H1 (cell line): ENCODE data around the gene DIP2C. TPM values are rescaled to one million over a fixed set of nuclear protein-coding genes. Genes with fewer than 3 reads are reported as not detected.

Experiments used
- CTCF ChIA-PET: fragments of 300-600 bp; sonication (Branson Sonifier 250); formaldehyde crosslinking; loops from one replicate; lab custom pipeline; 2021; ENCODE audit not compliant: partially characterized antibody; lab: Charles Lee
- POLR2A ChIA-PET: fragments of 300-600 bp; sonication (Branson Sonifier 250); formaldehyde crosslinking; loops from one replicate; lab custom pipeline; 2021; ENCODE audit warnings: inconsistent platforms; ENCODE audit not compliant: partially characterized antibody; lab: Charles Lee
- DNase-seq, 2 experiments: peaks; one replicate each; pipeline versions ENCODE4 v3.0.0 to v3.0.0-alpha.2; 2010 to 2022; ENCODE audit warnings: low spot score in 2 of 2, low read depth in 1 of 2, mixed read lengths in 1 of 2
- FAIRE-seq: peaks from 2 replicates; lab custom pipeline; 2011; peaks lifted over from hg19 to GRCh38; lab: Jason Lieb, UNC
- H2AFZ ChIP-seq: 2 replicates; pipeline ENCODE4 v1.8.1; 2012; ENCODE audit warnings: low read length, inconsistent platforms
- H2AK5ac ChIP-seq: 2 replicates; pipeline ENCODE4 v1.6.1; 2013; ENCODE audit warnings: low read depth, low read length
- H2BK120ac ChIP-seq: replicated peaks from 2 replicates; pipeline ENCODE3; 2013; ENCODE audit warnings: low read depth, low read length, inconsistent platforms
- H2BK12ac ChIP-seq: 2 replicates; pipeline ENCODE4 v1.6.1; 2013; ENCODE audit warnings: low read depth, low read length
- H2BK15ac ChIP-seq: 2 replicates; pipeline ENCODE4 v1.6.1; 2013; ENCODE audit warnings: low read length
- H2BK20ac ChIP-seq: 2 replicates; pipeline ENCODE4 v1.6.1; 2013; ENCODE audit warnings: low read length
- H2BK5ac ChIP-seq: 2 replicates; pipeline ENCODE4 v1.6.1; 2013; ENCODE audit warnings: low read depth, low read length
- H3K14ac ChIP-seq: 2 replicates; pipeline ENCODE4 v1.6.1; 2013; ENCODE audit warnings: inconsistent platforms; ENCODE audit not compliant: insufficient read length
- H3K18ac ChIP-seq: 2 replicates; pipeline ENCODE4 v1.6.1; 2013; ENCODE audit warnings: low read length; ENCODE audit errors: extremely low read depth
- H3K23ac ChIP-seq: 2 replicates; pipeline ENCODE4 v1.6.1; 2013; ENCODE audit warnings: inconsistent platforms; ENCODE audit not compliant: insufficient read length
- H3K23me2 ChIP-seq: 2 replicates; pipeline ENCODE4 v1.6.1; 2013; ENCODE audit warnings: low read depth, low read length
- H3K27ac ChIP-seq: 2 replicates; pipeline ENCODE4 v1.6.1; 2011; ENCODE audit warnings: low read depth, low read length, inconsistent platforms
- H3K27me3 ChIP-seq, 4 experiments: replicated peaks in 1 of 4; 1 replicate in 1 of 4; 2 replicates in 3 of 4; pipeline versions ENCODE4 v1.6.1 to v1.8.1; 2011 to 2013; ENCODE audit warnings: low read length in 3 of 4, mild to moderate bottlenecking in 3 of 4, inconsistent platforms in 2 of 4, mixed read lengths in 2 of 4, moderate library complexity in 1 of 4; ENCODE audit not compliant: control insufficient read depth in 3 of 4, insufficient read depth in 3 of 4; ENCODE audit errors: extremely low read depth in 1 of 4
- H3K36me3 ChIP-seq, 4 experiments: 2 replicates each; pipeline versions ENCODE4 v1.6.1 to v1.8.1; 2011 to 2013; ENCODE audit warnings: mild to moderate bottlenecking in 4 of 4, low read length in 3 of 4, moderate library complexity in 2 of 4, control low read depth in 1 of 4, inconsistent platforms in 1 of 4; ENCODE audit not compliant: insufficient read depth in 4 of 4, control insufficient read depth in 2 of 4
- H3K4ac ChIP-seq: replicated peaks from 2 replicates; pipeline ENCODE3; 2013; ENCODE audit warnings: low read length, low read depth, mixed read lengths, inconsistent platforms; ENCODE audit not compliant: insufficient read length
- H3K4me1 ChIP-seq, 4 experiments: replicated peaks in 1 of 4; 1 replicate in 1 of 4; 2 replicates in 3 of 4; pipeline versions ENCODE4 v1.6.1 to v1.8.1; 2011 to 2013; ENCODE audit warnings: low read length in 3 of 4, inconsistent platforms in 2 of 4, mixed read lengths in 1 of 4; ENCODE audit not compliant: insufficient read depth in 4 of 4, control insufficient read depth in 3 of 4
- H3K4me2 ChIP-seq, 2 experiments: 2 replicates each; pipeline versions ENCODE4 v1.6.1 to v1.8.1; 2011 to 2013; ENCODE audit warnings: low read depth in 2 of 2, low read length in 2 of 2, control low read depth in 1 of 2, inconsistent platforms in 1 of 2, mild to moderate bottlenecking in 1 of 2; ENCODE audit not compliant: insufficient read depth in 1 of 2
- H3K4me3 ChIP-seq, 4 experiments: fragments of 200-600, 300-600 bp in 1 of 4; sonication (generic), shearing (Covaris generic), sonication (Bioruptor Twin) in 1 of 4; 2 replicates each; pipeline versions ENCODE4 v1.5.1 to v1.8.1; 2011 to 2016; ENCODE audit warnings: low read length in 4 of 4, low read depth in 3 of 4, control low read depth in 2 of 4, inconsistent platforms in 2 of 4, mild to moderate bottlenecking in 2 of 4, mixed read lengths in 1 of 4, moderate library complexity in 1 of 4; ENCODE audit not compliant: insufficient read depth in 2 of 4; ENCODE audit errors: extremely low read depth in 1 of 4
- H3K56ac ChIP-seq: replicated peaks from 2 replicates; pipeline ENCODE3; 2013; ENCODE audit warnings: low read depth, mild to moderate bottlenecking, mixed read lengths, low read length, inconsistent platforms; ENCODE audit not compliant: insufficient read length
- H3K79me1 ChIP-seq: 2 replicates; pipeline ENCODE4 v1.6.1; 2013; ENCODE audit warnings: low read depth, low read length, control low read depth
- H3K79me2 ChIP-seq, 2 experiments: 2 replicates each; pipeline versions ENCODE4 v1.6.1 to v1.8.1; 2012 to 2013; ENCODE audit warnings: low read length in 2 of 2, mild to moderate bottlenecking in 2 of 2, inconsistent platforms in 1 of 2; ENCODE audit not compliant: insufficient read depth in 2 of 2, control insufficient read depth in 1 of 2
- H3K9ac ChIP-seq, 4 experiments: replicated peaks in 1 of 4; 1 replicate in 1 of 4; 2 replicates in 3 of 4; pipeline versions ENCODE4 v1.6.1 to v1.8.1; 2011 to 2013; ENCODE audit warnings: low read depth in 3 of 4, low read length in 3 of 4, control low read depth in 2 of 4, mild to moderate bottlenecking in 2 of 4, moderate library complexity in 2 of 4, inconsistent platforms in 1 of 4; ENCODE audit errors: extremely low read depth in 1 of 4
- H3K9me3 ChIP-seq, 2 experiments: 2 replicates each; pipeline versions ENCODE4 v1.6.1 to v1.8.1; 2012 to 2013; ENCODE audit warnings: mild to moderate bottlenecking in 2 of 2, moderate library complexity in 2 of 2, control low read depth in 1 of 2, inconsistent platforms in 1 of 2, low read depth in 1 of 2, low read length in 1 of 2, mixed read lengths in 1 of 2; ENCODE audit not compliant: insufficient read depth in 2 of 2
- H4K20me1 ChIP-seq, 2 experiments: replicated peaks in 1 of 2; 2 replicates each; pipeline versions ENCODE3 to v1.8.1; 2011 to 2013; ENCODE audit warnings: inconsistent platforms in 2 of 2, low read length in 2 of 2, mild to moderate bottlenecking in 1 of 2; ENCODE audit not compliant: insufficient read depth in 2 of 2, control insufficient read depth in 1 of 2
- H4K5ac ChIP-seq: 2 replicates; pipeline ENCODE4 v1.6.1; 2013; ENCODE audit warnings: low read length, low read depth, mixed read lengths, inconsistent platforms; ENCODE audit not compliant: insufficient read length
- H4K8ac ChIP-seq: 2 replicates; pipeline ENCODE4 v1.8.0; 2013; ENCODE audit warnings: mild to moderate bottlenecking, moderate library complexity, low read length, inconsistent platforms; ENCODE audit not compliant: insufficient read depth; ENCODE audit errors: extremely low read depth
- H4K91ac ChIP-seq: replicated peaks from 2 replicates; pipeline ENCODE3; 2013; ENCODE audit warnings: low read length, mixed read lengths, inconsistent platforms; ENCODE audit not compliant: insufficient read length
- CHD2 ChIP-seq: IDR thresholded peaks from 2 replicates; pipeline ENCODE4 v1.6.1; 2012; ENCODE audit warnings: low read length, improper control_type of control experiment
- KDM4A ChIP-seq: IDR thresholded peaks from one replicate; pipeline ENCODE4 v1.7.1; 2012; ENCODE audit warnings: low read depth, mild to moderate bottlenecking, moderate library complexity, low read length, inconsistent platforms; ENCODE audit not compliant: severe bottlenecking
- KDM5A ChIP-seq: fragments of 200-600 bp; IDR thresholded peaks from 2 replicates; pipeline ENCODE4 v1.7.1; 2012; ENCODE audit warnings: mild to moderate bottlenecking, low read length, inconsistent platforms, mixed read lengths
- RXRA ChIP-seq: IDR thresholded peaks from 2 replicates; pipeline ENCODE4 v1.6.1; 2011; ENCODE audit warnings: low read depth, mild to moderate bottlenecking, low read length, moderate library complexity; ENCODE audit not compliant: insufficient read depth
- SIX5 ChIP-seq: IDR thresholded peaks from 2 replicates; pipeline ENCODE4 v1.6.1; 2011; ENCODE audit warnings: mild to moderate bottlenecking, low read depth, low read length
- WGBS, 2 experiments: shearing (Covaris generic) in 1 of 2; methylation state at CpG; one replicate each; pipeline versions ENCODE4 v1.1.6 to v1.1.7; 2013 to 2015; ENCODE audit warnings: low lambda C conversion rate in 2 of 2, mixed read lengths in 2 of 2, inconsistent platforms in 1 of 2, low coverage in 1 of 2, missing lambda C conversion rate in 1 of 2; ENCODE audit not compliant: insufficient replicate concordance in 2 of 2, insufficient coverage in 1 of 2, insufficient read length in 1 of 2; ENCODE audit errors: extremely low coverage in 1 of 2, missing lambda C conversion rate in 1 of 2; 5-methylcytosine and 5-hydroxymethylcytosine counted together
- polyA plus RNA-seq, 7 experiments: library from polyadenylated mRNA; depleted of rRNA in 3 of 7; stranded (reverse) in 5 of 7; unstranded in 2 of 7; fragments of >200 nt in 5 of 7; fragments of 200-250 nt in 2 of 7; gene quantifications; 1 replicate in 5 of 7; 2 replicates in 1 of 7; 4 replicates in 1 of 7; pipeline versions ENCODE4 v1.2.1 to v1.2.3, GENCODE V29; 2011 to 2013; ENCODE audit warnings: missing spikeins in 2 of 7, mixed read lengths in 2 of 7
- total RNA-seq: library from RNA; stranded (reverse); fragmentation: NEBNext Ultra II Directional; extraction: Animal tissue kit (Norgen Biotek cat#: 25700); gene quantifications from 2 replicates; pipeline ENCODE4 v1.2.1, GENCODE V29; 2021

Gene DIP2C
- total and polyA plus RNA-seq, 2 of the 8 experiments (the other 6 are each of a cell fraction or from before 2014, with no cell fraction given) = 3.8 to 9.3 TPM

DNA sequence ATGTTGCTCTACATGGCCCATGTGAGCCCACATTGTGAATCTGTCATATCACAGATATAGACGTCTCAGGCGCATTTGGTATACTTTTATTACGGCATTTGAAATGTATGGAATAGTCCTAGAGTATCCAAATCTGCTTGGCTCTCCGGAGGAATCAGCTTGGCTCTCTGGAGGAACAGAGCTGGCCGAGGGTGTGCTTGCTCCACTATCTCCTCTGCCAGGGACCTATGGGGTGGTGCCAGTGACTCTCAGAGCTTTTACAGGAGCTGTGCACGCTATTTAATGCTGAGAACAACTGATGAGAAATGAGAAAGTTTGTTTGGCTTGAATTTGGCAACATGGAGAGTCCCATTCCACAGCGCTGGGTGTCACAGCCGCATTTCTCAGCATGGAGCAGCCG lies 410.2 kb downstream of the DIP2C start:
- Histone ChIP-seq H3K36me3 (no peaks in the 10 kb centered on the region), H3K4me1 (peaks cover 0 to 2% (median 0%) of the 10 kb centered on the region in 4 experiments; a peak in 1 of 7 replicates), H3K79me2 (no peaks in the 10 kb centered on the region), H2BK120ac (no peak overlapping the region), H4K5ac (no peak overlapping the region), H3K23ac (no peak overlapping the region), H4K20me1 (no peaks in the 10 kb centered on the region), H2AFZ (no peak overlapping the region), H3K27ac (no peak overlapping the region), H3K4ac (no peak overlapping the region), H3K56ac (no peak overlapping the region), H2AK5ac (no peak overlapping the region), H3K4me3 (no peak overlapping the region), H2BK20ac (no peak overlapping the region), H3K18ac (no peak overlapping the region), H3K27me3 (no peaks in the 10 kb centered on the region), H4K8ac (no peak overlapping the region), H3K9ac (no peak overlapping the region), H3K79me1 (no peaks in the 10 kb centered on the region), H3K4me2 (no peak overlapping the region), H3K14ac (no peak overlapping the region), H3K9me3 (no peaks in the 10 kb centered on the region), H4K91ac (no peak overlapping the region), H2BK15ac (no peak overlapping the region), H2BK5ac (no peak overlapping the region), H2BK12ac (no peak overlapping the region), H3K23me2 (no peaks in the 10 kb centered on the region)
- FAIRE-seq = no peak
- 89% methylated on average over 9 of the region's 9 CpGs; no CpG with 5 or more reads in 1 of the 2 experiments for WGBS, 2 experiments
- ChIA-PET CTCF (interaction anchor here (0.7 to 2.8 kb wide), 11 partner anchors 9 to 492 kb away, joined by 3 to 8 read pairs (median 4); no protein-coding TSS in a partner anchor), POLR2A (no interaction called here)
- no peak for DNase-seq
- no peak for TF ChIP-seq RXRA
- TF ChIP-seq KDM5A = no peak
- no peak for TF ChIP-seq SIX5
- no peak for TF ChIP-seq CHD2
- no peak for TF ChIP-seq KDM4A
